Endodermal cell (in vitro differentiated cells): ENCODE data around the gene FCGR3B. TPM values are rescaled to one million over a fixed set of nuclear protein-coding genes. Genes with fewer than 3 reads are reported as not detected.

ENCODE experiments used
- total RNA-seq, 2 donors: library from RNA; stranded (reverse); fragmentation: NEBNext Ultra II Directional in 1 of 2; extraction: Animal tissue kit (Norgen Biotek cat#: 25700) in 1 of 2; gene quantifications; 2 replicates in 1 of 2; 3 replicates in 1 of 2; pipeline ENCODE4 v1.2.1, GENCODE V29; 2021

FCGR3B gene
- total RNA-seq, 2 donors from 2014 or later = not detected

Other genes with a start within 250 kb of the FCGR3B start
- gene FCGR2A, start 125.7 kb downstream of the FCGR3B start, total RNA-seq = not detected
- not detected for gene HSPA6, start 106.6 kb downstream of the FCGR3B start, total RNA-seq
- gene FCGR3A, start 81.4 kb downstream of the FCGR3B start, total RNA-seq = not detected
- not detected for gene FCGR2B, start 32.0 kb upstream of the FCGR3B start, total RNA-seq
- gene FCRLA, start 76.1 kb upstream of the FCGR3B start, total RNA-seq = not detected
- gene FCRLB, start 90.4 kb upstream of the FCGR3B start, total RNA-seq = under 1 TPM; 0.22 to 0.51 TPM
- 10 to 100 TPM; 26.2 to 28.9 TPM for gene DUSP12, start 118.6 kb upstream of the FCGR3B start, total RNA-seq
- 10 to 100 TPM; 14.4 to 19.8 TPM for gene ATF6, start 135.1 kb upstream of the FCGR3B start, total RNA-seq